Activated CD4-positive, alpha-beta T cell treated with anti-CD3 and anti-CD28 coated beads for 24 hours (primary cell): ENCODE data around the gene DMTF1.
"Not testable (repeated sequence)": the region's sequence is repeated elsewhere in the genome, so short reads cannot be mapped to it uniquely, and the experiment has no call there.

Source experiments
- DNase-seq, 2 donors: peaks; one replicate each; pipeline ENCODE4 v3.0.0-alpha.2; 2020; ENCODE audit warnings: low read depth in 2 of 2

The DMTF1 gene

DNA sequence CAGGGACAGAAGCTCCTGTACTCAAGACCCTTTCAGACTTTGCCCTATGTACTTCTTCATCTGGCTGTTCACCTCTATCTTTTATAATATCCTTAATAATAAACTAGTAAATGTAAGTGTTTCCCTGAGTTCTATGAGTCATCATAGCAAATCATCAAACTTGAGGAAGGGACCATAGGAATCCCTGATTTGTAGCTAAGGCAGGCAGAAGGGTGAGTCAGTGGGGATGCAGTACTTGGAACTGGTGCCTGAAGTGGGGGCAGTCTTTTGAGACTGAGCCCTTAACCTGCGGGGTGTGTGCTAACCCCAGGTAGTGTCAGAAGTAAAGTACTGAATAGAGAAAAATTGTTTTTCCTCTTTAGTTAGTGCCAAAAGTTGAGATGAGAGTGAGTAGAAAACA is 73.4 kb downstream of the DMTF1 start:
- DNase-seq, result no peak

DNA sequence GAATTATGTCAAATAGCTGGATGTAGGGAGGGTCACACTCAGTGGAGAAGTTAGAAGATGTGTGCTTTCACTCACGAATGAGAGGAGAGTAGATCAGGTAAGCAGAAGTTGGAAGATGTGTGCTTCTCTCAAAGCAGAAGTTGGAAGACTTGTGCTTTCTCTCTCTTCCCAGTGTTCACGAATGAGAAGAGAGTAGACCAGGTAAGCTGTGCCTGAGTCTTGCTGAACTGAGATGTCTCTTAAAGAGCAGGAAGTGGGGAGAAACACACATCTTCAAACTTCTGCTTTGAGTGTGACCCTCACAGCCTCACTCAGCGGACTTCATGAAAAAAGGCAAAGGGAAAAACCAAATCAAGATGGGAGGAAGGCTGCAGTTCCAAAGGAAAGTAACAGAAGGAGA is 74.2 kb downstream of the DMTF1 start:
- no peak for DNase-seq

DNA sequence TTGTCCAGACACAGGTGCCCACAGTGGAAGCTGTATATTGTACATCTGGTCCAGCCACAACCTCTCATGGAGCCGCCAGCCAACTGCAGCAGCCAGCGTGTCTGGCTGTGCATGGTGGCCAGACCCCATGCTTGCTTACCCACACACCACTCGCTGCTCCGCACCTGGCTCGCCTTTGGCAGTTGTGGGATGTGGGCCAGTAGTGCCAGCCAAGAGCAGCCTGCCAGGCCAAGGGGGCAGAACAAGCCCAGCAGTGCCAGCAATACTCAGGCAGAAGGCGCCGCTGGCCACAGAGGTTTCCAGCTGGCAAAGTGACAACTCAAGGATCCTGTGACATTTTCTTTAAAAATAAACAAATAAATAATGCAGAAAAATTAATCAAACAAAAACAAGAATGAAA is 79.0 kb downstream of the DMTF1 start:
- DNase-seq, result no peak

DNA sequence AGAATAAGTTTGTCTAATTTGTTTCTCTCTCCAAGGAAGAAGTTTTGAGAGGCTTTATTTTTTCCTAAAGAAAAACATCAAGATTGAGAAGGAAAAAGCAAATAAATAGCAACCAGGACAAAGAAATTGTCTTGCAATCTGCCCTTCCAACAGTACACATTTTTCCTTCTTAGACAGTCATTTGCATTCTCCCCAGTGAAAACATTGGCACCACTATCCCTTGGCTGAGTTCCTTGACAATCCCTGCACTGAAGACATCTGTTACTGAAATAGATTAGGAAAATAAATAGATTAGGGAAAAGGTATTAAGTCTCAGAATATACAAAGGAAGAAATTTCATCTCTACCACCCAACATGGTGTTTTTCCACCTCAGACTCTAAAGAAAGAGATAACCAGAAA is 79.5 kb downstream of the DMTF1 start:
- DNase-seq, result no peak

DNA sequence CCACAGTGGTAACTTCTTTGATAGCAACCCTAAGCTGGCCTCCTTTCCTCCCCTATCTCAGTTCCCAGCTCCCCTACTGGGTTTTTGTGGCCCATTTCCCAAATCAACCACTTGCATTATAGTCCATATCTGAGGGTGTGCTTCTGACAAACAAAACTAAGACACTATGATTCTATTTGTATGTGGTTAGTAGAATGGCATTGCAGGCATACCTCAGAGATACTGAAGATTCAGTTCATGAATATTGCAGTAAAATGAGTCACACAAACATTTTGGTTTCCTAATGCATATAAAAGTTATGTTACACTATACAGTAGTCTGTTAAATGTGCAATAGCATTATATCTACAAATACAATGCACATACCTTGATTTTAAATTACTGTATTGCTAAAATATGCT is 82.7 kb downstream of the DMTF1 start:
- no peak for DNase-seq

DNA sequence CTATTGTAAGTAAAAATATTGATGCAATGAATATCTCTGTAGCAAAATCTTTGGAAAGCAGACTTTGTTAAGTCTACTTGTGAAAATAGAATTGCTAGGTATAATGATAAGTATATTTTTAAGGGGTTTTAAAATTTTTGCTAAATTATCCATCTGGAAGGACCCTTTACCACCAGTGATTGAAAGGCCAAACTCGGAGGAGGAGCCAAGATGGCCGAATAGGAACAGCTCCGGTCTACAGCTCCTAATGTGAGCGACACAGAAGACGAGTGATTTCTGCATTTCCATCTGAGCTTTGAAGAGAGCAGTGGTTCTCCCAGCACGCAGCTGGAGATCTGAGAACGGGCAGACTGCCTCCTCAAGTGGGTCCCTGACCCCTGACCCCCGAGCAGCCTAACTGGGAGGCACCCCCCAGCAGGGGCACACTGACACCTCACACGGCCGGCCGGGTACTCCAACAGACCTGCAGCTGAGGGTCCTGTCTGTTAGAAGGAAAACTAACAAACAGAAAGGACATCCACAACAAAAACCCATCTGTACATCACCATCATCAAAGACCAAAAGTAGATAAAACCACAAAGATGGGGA is 86.3 kb downstream of the DMTF1 start:
- not testable (repeated sequence) for DNase-seq

DNA sequence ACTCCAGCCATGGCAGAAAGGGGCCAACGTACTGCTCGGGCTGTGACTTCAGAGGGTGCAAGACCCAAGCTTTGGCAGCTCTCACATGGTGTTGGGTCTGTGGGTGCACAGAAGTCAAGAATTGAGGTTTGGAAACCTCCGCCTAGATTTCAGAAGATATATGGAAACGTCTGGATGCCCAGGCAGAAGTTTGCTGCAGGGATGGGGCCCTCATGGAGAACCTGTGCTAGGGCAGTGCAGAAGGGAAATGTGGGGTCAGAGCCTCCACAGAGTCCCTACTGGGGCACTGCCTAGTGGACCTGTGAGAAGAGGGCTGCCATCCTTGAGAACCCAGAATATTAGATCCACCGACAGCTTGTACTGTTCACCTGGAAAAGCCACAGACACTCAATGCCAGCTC is 93.4 kb downstream of the DMTF1 start:
- DNase-seq, result not testable (repeated sequence)
